BLaER1 (cell line): ENCODE measurements around the gene SLC6A4.

Experiments used
- H3K27ac ChIP-seq: shearing (Covaris generic); formaldehyde crosslinking; 2 replicates; pipeline ENCODE4 v1.8.1; 2022
- H3K27me3 ChIP-seq: shearing (Covaris generic); formaldehyde crosslinking; 2 replicates; pipeline ENCODE4 v1.8.1; 2022
- H3K36me3 ChIP-seq: shearing (Covaris generic); formaldehyde crosslinking; 2 replicates; pipeline ENCODE4 v1.8.1; 2022
- H3K4me1 ChIP-seq: shearing (Covaris generic); formaldehyde crosslinking; 2 replicates; pipeline ENCODE4 v1.8.1; 2022
- H3K4me2 ChIP-seq: shearing (Covaris generic); formaldehyde crosslinking; 2 replicates; pipeline ENCODE4 v1.8.1; 2022
- H3K4me3 ChIP-seq: shearing (Covaris generic); formaldehyde crosslinking; 2 replicates; pipeline ENCODE4 v1.8.1; 2022
- H3K9ac ChIP-seq: shearing (Covaris generic); formaldehyde crosslinking; 2 replicates; pipeline ENCODE4 v1.8.1; 2022
- H3K9me3 ChIP-seq: shearing (Covaris generic); formaldehyde crosslinking; 2 replicates; pipeline ENCODE4 v1.8.1; 2022
- H4K20me1 ChIP-seq: shearing (Covaris generic); formaldehyde crosslinking; 2 replicates; pipeline ENCODE4 v1.8.1; 2022
- Cebpa-rat ChIP-seq: shearing (Covaris generic); IDR thresholded peaks from 2 replicates; pipeline ENCODE4 v1.8.1; 2022

Gene SLC6A4

DNA sequence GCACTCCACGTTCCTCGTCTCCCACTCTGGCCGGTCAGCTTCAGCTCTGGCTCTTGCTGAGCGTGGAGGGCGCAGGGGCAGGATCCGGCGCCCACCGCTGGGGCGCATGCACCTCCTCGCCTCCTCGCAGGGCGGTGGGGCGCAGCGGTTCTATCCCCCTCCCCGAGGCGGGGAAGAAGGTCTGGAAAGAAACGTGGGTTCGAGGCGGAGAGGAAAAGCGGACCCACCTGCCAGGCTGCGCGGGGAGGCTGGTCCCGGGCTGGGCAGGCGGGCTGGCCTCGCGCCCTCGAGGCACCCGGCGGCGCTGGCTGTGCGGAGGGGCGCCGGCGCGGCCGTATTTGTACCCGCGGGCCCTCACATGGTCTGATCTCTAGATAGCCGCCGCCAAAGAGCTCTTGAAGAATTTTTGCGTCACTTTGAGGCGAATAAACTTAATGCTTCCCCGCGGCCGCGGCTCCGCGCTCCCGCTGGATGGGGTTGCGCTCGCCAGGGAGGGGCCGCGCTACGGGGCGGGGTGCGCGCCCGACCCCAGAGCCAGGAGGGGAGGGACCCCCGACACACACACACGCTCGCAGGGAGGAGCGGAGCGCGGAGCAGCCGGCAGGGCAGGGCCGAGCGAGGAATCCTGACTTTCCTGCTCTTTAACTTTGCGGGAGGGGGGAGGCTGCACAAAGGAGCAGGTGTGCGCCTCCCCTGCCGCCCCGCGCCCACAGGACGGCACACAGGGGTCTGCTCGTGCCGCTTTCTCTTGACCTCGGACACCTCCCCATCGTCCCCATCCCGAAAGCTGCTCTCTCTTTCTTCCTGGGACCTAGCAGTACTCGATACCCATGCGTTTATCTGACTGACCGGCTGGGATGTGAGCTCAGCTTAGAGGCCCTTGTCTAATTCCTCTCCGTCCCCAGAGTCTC is at the start of gene SLC6A4:
TSS of gene SLC6A4 (minus strand) at position 312 of the 911 bp plus-strand sequence. CDS start 13,739 bp downstream, outside the sequence.
- H3K27ac ChIP-seq: no peak within 1 kb of the TSS
- no peak for TF ChIP-seq Cebpa-rat
- H4K20me1 ChIP-seq: peaks cover 21% of the 10 kb centered on the region; the same call in 1 of the 2 replicates
- 0 out of 2 replicates have a peak within 1 kb of the TSS, but pooled peaks have one; percentile 11 for H3K4me3 ChIP-seq
- no peak within 1 kb of the TSS for H3K9ac ChIP-seq
- H3K4me2 ChIP-seq: no peak within 1 kb of the TSS
- peaks cover 12% of the 10 kb centered on the region for H3K4me1 ChIP-seq
- no peaks in the 10 kb centered on the region for H3K36me3 ChIP-seq
- peaks cover 63% of the 10 kb centered on the region for H3K27me3 ChIP-seq
- H3K9me3 ChIP-seq: peaks cover 10% of the 10 kb centered on the region; the same call in 1 of the 2 replicates

DNA sequence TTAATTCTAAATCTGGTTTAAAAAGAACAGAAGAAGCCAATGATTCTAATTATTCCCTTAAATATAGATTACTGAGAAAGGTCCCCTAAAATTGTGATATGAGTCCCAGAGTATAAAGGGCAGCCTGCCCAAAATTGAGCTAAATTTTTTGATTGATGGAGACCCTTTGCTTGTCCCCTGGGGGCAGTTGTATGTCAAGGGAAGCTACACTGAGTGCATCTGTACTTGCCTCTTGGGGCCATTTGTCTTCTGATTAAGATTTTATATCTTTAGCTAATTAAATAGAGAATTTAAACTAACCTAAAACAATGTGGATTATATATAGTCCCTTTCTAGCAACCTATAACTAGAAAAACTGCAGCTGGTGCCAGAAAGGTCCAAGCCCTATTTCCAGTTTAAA is 43.7 kb upstream of the SLC6A4 start:
- TF ChIP-seq Cebpa-rat: no peak
- Histone ChIP-seq H3K27ac (no peak overlapping the region), H3K36me3 (peaks cover 91% of the 10 kb centered on the region)

DNA sequence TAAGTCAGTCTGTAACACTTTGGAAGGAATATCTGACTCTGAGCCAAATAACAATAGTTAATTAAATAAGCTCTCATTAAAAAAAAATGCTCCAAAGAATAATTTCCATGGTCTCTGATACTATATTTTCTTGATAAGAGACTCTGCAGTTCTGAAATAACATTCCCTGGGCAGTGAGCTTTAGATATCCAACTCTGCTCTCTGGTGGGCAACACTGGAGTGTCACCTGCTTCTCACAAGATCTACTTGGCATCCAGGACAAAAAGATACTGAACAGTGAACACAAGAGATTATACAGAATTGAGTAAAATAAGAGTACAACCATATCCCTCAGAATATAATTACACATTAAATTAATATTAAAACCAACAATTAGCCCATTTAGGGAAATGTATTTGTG is 42.5 kb upstream of the SLC6A4 start:
- Histone ChIP-seq H3K4me1 (no peaks in the 10 kb centered on the region), H3K9ac (no peak overlapping the region), H3K4me3 (no peak overlapping the region), H4K20me1 (peaks cover 14% of the 10 kb centered on the region; the same call in 1 of the 2 replicates), H3K36me3 (peaks cover 91% of the 10 kb centered on the region), H3K27ac (no peak overlapping the region), H3K27me3 (no peaks in the 10 kb centered on the region), H3K9me3 (no peaks in the 10 kb centered on the region), H3K4me2 (no peak overlapping the region)
- no peak for TF ChIP-seq Cebpa-rat

More for the DNA sequence above, 43.7 kb upstream of the SLC6A4 start:
- peaks cover 15% of the 10 kb centered on the region; the same call in 1 of the 2 replicates for H4K20me1 ChIP-seq
- H3K9me3 ChIP-seq: no peaks in the 10 kb centered on the region
- no peak overlapping the region for H3K4me3 ChIP-seq
- no peaks in the 10 kb centered on the region for H3K4me1 ChIP-seq
- H3K9ac ChIP-seq: no peak overlapping the region
- no peaks in the 10 kb centered on the region for H3K27me3 ChIP-seq
- no peak overlapping the region for H3K4me2 ChIP-seq

DNA sequence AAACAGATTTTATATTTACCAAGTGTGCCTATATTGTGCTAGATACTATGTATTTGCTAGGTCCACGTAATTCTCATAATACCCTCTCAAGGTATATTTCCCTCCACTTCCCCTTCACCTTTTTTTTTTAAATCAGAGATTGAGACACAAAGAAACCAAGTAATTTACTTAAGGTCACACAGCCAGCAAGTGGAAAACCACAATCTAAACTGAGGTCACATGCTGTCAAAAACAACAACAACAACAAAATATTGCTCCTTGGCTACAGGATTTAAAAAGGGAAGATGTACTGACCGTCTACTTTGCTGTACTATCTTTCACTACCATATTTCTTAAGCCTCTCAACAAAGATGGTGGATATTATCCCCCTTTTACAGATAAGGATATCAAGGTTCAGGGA is 40.4 kb upstream of the SLC6A4 start:
- no peaks in the 10 kb centered on the region for H3K9me3 ChIP-seq
- H3K27me3 ChIP-seq: no peaks in the 10 kb centered on the region
- H3K27ac ChIP-seq: no peak overlapping the region
- H3K4me2 ChIP-seq: no peak overlapping the region
- peaks cover 10% of the 10 kb centered on the region; the same call in 1 of the 2 replicates for H4K20me1 ChIP-seq
- no peak for TF ChIP-seq Cebpa-rat
- peaks cover 91% of the 10 kb centered on the region for H3K36me3 ChIP-seq
- H3K9ac ChIP-seq: no peak overlapping the region
- H3K4me3 ChIP-seq: no peak overlapping the region
- no peaks in the 10 kb centered on the region for H3K4me1 ChIP-seq

DNA sequence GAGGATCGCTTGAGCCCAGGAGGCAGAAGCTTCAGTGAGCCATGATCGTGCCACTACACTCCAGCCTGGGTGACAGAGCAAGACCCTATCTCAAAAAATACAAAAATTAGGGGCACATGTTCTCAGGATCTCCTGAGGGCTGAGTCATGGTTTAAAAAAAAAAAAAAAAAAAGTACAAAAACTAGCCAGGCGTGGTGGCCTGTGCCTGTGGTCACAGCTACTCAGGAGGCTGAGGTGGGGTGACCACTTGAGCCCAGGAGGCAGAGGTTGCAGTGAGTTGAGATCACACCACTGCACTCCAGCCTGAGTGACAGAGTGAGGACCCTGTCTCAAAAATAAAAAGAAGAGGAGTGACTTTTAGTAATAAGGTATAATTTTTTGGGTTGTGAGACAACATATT is 39.4 kb upstream of the SLC6A4 start:
- Histone ChIP-seq H3K36me3 (peaks cover 91% of the 10 kb centered on the region), H3K9ac (no peak overlapping the region), H3K9me3 (no peaks in the 10 kb centered on the region), H3K4me1 (no peaks in the 10 kb centered on the region), H3K27ac (no peak overlapping the region), H3K4me2 (no peak overlapping the region), H4K20me1 (peaks cover 10% of the 10 kb centered on the region; the same call in 1 of the 2 replicates), H3K27me3 (no peaks in the 10 kb centered on the region), H3K4me3 (no peak overlapping the region)
- TF ChIP-seq Cebpa-rat: no peak

DNA sequence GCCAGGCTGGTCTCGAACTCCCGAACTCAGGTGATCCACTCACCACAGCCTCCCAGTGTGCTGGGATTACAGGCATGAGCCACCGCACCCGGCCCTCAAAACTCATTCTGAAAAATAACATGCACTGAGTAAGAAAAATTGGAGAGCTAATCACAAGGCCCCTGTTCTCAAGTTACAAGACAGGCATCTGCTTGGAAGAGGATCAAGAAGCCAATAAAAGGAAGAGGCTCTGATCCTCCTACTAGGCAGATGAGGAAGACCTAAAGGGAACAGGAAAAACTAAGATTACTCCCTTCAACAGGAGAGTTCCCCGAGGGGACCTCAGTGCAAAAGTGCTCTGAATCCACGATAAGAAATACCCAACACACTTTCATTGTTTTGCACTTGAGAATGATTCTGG is 37.9 kb upstream of the SLC6A4 start:
- Histone ChIP-seq H3K27me3 (no peaks in the 10 kb centered on the region), H3K36me3 (peaks cover 89% of the 10 kb centered on the region), H3K9ac (no peak overlapping the region), H3K4me2 (no peak overlapping the region), H3K4me1 (no peaks in the 10 kb centered on the region), H3K4me3 (no peak overlapping the region), H4K20me1 (no peaks in the 10 kb centered on the region), H3K9me3 (no peaks in the 10 kb centered on the region), H3K27ac (no peak overlapping the region)
- TF ChIP-seq Cebpa-rat: no peak

DNA sequence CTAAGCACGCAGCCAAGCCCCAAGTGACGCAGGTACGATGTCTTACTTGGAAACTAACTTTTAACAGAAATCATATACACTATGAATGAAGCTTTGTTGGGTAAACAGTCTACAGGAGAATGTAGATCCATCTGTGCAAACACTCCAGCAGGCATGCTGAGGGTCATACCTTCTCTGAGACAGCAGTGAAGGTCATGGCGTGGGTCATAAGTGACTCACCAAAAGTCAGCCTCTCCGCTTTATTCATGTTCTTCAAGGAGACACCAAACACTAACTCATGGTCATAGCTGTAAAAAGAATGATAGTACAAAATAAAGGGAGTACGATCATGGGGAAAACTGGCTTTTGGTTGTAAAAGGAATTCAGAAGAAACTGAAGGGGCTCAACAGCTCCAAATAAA is 35.6 kb upstream of the SLC6A4 start:
- TF ChIP-seq Cebpa-rat: no peak
- H3K4me2 ChIP-seq: no peak overlapping the region
- H3K27ac ChIP-seq: no peak overlapping the region
- H3K4me3 ChIP-seq: no peak overlapping the region
- H3K36me3 ChIP-seq: peaks cover 97% of the 10 kb centered on the region
- no peak overlapping the region for H3K9ac ChIP-seq
- H3K9me3 ChIP-seq: no peaks in the 10 kb centered on the region
- no peaks in the 10 kb centered on the region for H3K4me1 ChIP-seq
- no peaks in the 10 kb centered on the region for H4K20me1 ChIP-seq
- H3K27me3 ChIP-seq: no peaks in the 10 kb centered on the region

DNA sequence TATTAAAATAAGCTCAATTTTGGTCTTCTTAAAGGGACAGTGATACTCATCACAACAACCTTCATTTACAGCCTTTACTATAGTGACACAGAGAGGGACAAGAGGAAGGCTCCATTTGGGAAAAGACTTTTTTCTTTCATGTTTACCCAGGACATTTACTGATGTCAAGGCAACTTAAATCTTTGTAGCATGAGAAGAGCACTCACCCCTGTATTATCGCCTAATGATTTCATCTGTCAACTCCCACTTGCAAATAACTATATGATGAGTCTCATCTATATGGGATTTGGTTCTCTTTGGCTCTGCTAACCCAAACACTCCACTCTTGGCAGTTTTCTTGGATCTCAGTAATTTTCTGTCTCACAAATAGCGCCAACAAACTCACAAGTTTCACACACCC is 32.1 kb upstream of the SLC6A4 start:
- Histone ChIP-seq H3K4me1 (no peaks in the 10 kb centered on the region), H3K4me2 (no peak overlapping the region), H3K9me3 (no peaks in the 10 kb centered on the region), H3K4me3 (no peak overlapping the region), H3K27ac (no peak overlapping the region), H3K27me3 (no peaks in the 10 kb centered on the region), H3K9ac (no peak overlapping the region), H4K20me1 (no peaks in the 10 kb centered on the region), H3K36me3 (peaks cover 93% of the 10 kb centered on the region)
- no peak for TF ChIP-seq Cebpa-rat

DNA sequence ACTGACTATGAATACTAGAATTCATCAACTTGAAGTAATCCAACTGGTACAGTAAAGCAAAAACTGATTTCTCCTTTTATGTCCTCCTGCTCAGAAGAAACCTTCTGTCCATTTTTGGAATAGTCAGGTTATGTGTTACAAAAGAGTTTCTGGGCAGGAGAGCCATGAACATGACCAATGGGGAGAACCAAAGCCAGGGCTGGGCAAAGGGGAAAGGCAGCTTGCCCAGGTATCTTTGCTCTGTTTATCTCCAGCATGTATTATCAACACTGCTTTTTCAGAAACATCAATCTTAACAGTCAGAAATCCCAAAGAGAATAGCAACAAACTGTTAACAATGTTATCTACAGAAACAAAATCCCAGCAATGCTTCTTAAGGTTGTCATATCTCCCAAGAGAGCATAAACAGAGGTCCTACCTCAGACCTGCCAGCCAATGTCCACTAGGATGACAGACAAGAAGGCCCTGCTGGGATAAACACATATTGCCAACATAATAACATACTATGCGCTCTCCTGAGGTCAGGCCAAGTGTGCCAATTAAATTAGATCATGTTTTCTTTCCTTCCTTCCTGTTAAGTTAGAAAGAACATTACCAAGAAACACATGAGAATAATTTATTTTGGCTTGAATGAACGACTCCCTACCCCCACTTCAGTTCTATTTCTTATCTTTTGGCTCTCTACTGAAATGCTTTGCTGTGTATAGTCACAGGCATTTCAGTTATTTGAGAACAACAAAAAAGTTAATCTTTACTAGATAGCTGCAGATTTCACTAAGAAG is 28.2 kb upstream of the SLC6A4 start:
- Histone ChIP-seq H3K27ac (no peak overlapping the region), H3K27me3 (no peaks in the 10 kb centered on the region), H4K20me1 (peaks cover 10% of the 10 kb centered on the region; the same call in 1 of the 2 replicates), H3K4me1 (0 out of 2 replicates have a peak, but pooled peaks cover 2% of the 10 kb centered on the region), H3K36me3 (peaks cover 93% of the 10 kb centered on the region), H3K9me3 (no peaks in the 10 kb centered on the region), H3K4me3 (no peak overlapping the region), H3K9ac (no peak overlapping the region), H3K4me2 (no peak overlapping the region)
- TF ChIP-seq Cebpa-rat: no peak
